Effector memory CD4-positive, alpha-beta T cell (primary cell): ENCODE results near the gene BAIAP2.

ENCODE experiments used
- DNase-seq, 3 donors: peaks; one replicate each; pipeline ENCODE4 v3.0.0-alpha.2; 2020
- H3K27ac ChIP-seq: 2 replicates; pipeline ENCODE4 v1.7.0; 2013; ENCODE audit warnings: mild to moderate bottlenecking, low read length, moderate library complexity; ENCODE audit not compliant: insufficient read depth, poor library complexity, severe bottlenecking
- H3K27me3 ChIP-seq: replicated peaks from 2 replicates; pipeline ENCODE4 v1.7.0; 2013; ENCODE audit warnings: mild to moderate bottlenecking, low read length; ENCODE audit not compliant: insufficient read depth, control insufficient read depth, poor library complexity, severe bottlenecking
- H3K36me3 ChIP-seq: 2 replicates; pipeline ENCODE4 v1.7.0; 2013; ENCODE audit warnings: mild to moderate bottlenecking, low read length, moderate library complexity; ENCODE audit not compliant: control insufficient read depth, insufficient read depth
- H3K4me1 ChIP-seq: 2 replicates; pipeline ENCODE4 v1.7.0; 2013; ENCODE audit warnings: low read length, mild to moderate bottlenecking; ENCODE audit not compliant: control insufficient read depth, insufficient read depth, poor library complexity, severe bottlenecking
- H3K4me3 ChIP-seq: 2 replicates; pipeline ENCODE4 v1.7.0; 2013; ENCODE audit warnings: low read length, low read depth, mild to moderate bottlenecking; ENCODE audit not compliant: insufficient read depth, poor library complexity, severe bottlenecking
- H3K9me3 ChIP-seq: 2 replicates; pipeline ENCODE4 v1.7.0; 2013; ENCODE audit warnings: mild to moderate bottlenecking, low read length, moderate library complexity; ENCODE audit not compliant: control insufficient read depth

Gene BAIAP2

DNA sequence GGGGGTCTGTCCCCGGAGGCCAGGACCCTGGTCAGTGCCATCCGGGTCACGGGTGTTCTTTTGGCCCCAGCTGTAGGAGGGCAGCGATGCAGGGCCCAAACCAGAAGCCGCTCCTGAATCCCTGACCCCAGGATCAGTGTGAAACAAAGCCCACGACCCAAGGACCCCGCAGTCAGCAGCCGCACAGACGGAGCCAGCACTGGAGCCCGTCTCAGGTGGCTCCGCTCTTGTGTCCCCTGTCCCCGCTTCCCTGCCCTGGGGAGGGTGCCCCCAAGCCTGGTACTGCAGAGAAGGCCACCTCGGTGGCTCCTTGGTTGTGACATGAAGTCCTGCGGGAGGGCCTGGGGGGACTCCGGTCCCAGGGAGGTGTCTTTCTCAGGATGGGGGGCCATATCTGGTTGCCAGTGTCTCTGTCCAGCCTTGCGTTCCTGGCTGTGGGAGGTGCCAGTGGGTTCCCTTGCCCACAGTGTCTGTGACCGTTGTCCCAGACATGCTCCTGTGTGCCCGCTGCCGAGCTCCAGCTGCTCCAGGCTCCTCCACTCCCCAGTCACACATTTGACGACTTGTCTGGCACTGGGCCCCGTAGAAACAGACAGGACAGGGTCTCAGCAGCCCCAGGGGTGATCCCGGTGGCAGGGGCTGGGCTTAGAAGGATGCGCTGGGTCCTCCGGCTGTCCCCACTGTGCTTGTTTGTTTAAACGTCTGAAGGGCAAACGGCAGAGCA is 33.6 kb downstream of the BAIAP2 start:
- Histone ChIP-seq H3K27me3 (no peaks in the 10 kb centered on the region), H3K4me3 (no peak overlapping the region), H3K4me1 (no peaks in the 10 kb centered on the region), H3K27ac (no peak overlapping the region), H3K9me3 (no peaks in the 10 kb centered on the region), H3K36me3 (no peaks in the 10 kb centered on the region)
- DNase-seq, result no peak

DNA sequence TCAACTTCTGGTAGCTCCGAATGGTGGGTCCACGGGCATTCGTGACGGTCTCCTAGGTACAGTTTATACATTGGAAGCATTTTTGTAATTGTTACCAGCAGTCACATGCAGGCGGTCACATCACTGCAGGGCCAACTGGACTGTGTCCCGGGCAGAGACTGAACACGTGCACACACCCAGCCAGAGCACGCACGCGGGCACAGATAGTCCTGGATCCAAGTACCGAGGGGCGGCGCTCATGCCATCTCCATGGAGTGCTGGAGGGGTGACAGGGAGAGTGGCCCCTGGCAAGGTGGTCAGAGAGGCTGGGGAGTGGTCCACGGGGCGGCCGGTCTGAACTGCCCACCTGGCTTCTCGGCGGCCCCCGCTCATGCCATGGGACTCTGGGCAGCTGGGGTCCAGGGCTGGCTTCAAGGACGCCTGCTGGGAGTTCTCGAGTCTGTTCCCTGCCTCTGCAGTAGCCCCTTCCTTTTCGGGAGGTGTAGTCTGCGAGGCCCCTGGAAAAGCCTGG is 34.2 kb downstream of the BAIAP2 start:
- Histone ChIP-seq H3K36me3 (no peaks in the 10 kb centered on the region), H3K4me3 (no peak overlapping the region), H3K4me1 (no peaks in the 10 kb centered on the region), H3K9me3 (no peaks in the 10 kb centered on the region), H3K27ac (no peak overlapping the region), H3K27me3 (no peaks in the 10 kb centered on the region)
- no peak for DNase-seq

DNA sequence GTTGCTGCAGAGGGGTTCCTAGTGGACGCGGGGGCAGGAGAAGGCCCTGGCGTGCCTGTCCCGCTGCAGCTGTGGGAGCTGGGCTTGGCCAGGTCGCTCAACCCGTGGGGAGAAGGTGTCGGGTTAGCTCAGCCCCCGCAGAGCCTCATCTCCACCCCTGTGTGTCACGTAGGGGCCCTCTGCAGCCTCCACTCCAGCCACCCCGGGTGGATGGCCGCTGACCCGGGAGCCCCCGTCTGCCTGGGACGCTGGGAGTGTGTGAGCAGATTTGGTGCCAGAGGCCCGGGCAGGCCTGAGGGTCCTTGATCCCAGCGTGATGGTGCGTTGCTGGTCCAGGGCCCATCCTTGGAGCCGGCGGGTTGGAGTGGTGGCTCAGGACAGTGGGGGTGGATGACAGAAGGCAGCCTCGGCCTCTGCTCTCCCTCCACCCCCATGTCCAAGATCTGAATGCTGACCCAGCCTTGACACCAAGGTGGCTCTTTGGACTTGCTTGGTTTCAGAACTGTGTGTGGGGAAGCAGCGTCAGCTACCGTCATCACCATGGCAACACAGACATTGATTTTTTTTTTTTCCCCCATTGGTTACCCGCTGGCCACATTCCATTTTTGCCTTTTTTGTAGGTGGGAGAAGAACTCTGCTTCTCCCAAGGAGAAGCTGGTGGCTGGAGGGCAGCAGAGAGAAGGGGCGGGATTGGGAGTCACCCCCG is 35.7 kb downstream of the BAIAP2 start:
- Histone ChIP-seq H3K4me1 (no peaks in the 10 kb centered on the region), H3K9me3 (no peaks in the 10 kb centered on the region), H3K27me3 (no peaks in the 10 kb centered on the region), H3K27ac (no peak overlapping the region), H3K36me3 (no peaks in the 10 kb centered on the region), H3K4me3 (no peak overlapping the region)
- DNase-seq, result no peak

DNA sequence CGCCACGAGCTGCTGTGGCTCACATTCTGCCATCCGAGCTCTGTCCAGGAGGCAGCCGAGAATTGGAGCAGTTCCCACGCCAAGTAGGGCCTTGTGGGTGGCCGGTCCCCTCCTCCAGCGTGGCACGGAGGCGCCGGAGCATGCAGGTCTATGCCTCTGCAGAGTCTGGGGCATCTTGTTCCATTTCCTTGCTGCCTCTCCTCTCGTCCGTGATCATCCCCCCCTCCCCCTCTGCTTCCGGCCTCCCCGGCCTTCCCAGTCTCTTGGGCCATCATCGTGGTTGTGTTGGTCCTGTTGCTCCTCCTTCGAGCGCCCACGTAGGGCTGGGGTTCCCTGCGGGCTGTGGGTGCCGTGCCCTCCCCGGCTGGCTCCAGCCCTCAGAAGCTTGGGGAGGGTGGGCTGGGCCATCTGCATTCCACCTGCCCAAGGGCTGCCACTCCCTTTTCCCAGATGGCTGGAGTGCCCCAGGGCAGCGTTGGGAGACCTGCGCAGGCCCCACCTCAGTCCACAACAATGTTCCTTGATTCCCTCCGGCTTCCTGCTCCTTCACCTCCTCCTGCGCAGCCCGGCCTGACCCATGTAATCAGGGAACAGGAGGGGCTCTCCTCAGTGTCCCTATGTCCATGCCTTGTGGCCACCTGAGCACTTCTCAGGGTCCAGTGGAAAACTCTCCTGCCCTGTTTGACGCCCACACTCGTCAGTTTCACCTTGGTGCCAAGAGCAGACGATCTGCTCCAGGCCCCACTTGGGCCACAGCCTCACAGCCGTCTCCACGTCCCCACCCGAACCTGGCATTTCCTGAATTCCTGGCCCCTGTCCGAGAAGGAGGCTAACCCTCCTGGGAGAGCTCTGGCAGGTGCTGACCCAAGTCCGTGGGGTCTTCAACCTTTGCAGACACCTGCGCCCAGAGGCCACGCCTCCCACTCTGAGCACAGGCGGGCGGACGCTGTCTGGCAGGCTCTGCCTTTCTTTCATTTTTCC is 37.1 kb downstream of the BAIAP2 start:
- no peaks in the 10 kb centered on the region for H3K9me3 ChIP-seq
- H3K27me3 ChIP-seq, result no peaks in the 10 kb centered on the region
- DNase-seq, result no peak
- H3K4me3 ChIP-seq, result no peak overlapping the region
- no peaks in the 10 kb centered on the region for H3K4me1 ChIP-seq
- H3K36me3 ChIP-seq, result no peaks in the 10 kb centered on the region
- H3K27ac ChIP-seq, result no peak overlapping the region

DNA sequence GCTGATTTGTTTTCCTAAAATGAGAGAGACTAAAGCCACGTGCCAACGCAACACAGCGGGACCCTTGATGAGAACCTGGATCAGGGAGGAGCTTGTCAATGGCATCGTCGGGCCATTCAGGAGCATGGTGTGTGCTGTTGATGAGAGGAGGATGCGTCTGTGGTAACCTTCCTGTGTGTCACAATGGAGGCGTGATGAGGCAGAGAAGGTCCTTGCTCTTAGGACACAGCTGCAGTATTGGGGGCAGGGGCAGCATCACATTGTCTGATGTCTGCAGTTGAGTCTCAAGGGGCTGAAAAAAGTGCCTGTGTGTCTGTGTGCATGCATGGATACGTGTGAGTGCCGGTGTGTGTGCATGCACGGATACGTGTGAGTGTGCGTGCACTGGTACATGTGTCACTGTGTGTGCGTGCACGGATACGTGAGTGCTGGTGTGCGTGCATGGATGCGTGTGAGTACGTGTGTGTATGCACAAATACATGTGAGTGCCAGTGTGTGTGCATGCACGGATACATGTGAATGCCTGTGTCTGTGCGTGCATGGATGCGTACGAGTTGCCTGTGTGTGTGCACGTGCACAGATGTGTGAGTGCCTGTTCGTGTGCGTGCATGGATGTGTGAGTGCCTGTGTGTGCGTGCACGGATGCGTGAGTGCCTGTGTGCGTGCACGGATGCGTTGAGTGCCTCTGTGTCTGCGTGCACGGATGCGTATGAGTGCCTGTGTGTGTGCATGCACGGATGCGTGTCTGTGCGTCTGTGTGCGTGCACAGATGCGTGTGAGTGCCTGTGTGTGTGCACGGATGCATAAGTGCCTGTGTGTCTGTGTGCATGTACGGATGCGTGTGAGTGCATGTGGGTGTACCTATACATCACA is 39.3 kb downstream of the BAIAP2 start:
- Histone ChIP-seq H3K36me3 (no peaks in the 10 kb centered on the region), H3K9me3 (no peaks in the 10 kb centered on the region), H3K27ac (no peak overlapping the region), H3K4me1 (no peaks in the 10 kb centered on the region), H3K4me3 (no peak overlapping the region), H3K27me3 (no peaks in the 10 kb centered on the region)
- no peak for DNase-seq

DNA sequence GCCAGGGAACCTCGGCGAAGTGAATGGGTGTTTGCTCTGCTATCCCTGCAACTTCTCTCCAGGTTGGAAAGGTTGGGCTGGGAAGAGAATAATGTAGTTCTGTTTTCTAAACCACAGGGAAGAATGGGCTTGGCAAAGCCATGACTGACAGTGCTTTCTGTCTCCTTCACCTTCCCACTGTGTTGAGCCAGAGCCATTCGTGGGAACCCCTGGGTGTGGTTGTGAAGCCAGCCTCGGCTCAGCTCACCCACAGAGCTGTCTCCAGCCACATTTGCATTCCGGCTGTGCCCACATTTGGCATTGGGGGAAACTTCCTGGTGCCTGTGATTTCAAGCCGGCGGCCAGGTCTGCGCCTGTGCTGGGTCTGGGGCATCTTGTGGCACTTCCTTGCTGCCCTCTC is 39.9 kb downstream of the BAIAP2 start:
- no peak overlapping the region for H3K4me3 ChIP-seq
- H3K27ac ChIP-seq, result no peak overlapping the region
- no peaks in the 10 kb centered on the region for H3K9me3 ChIP-seq
- H3K27me3 ChIP-seq, result no peaks in the 10 kb centered on the region
- no peaks in the 10 kb centered on the region for H3K4me1 ChIP-seq
- H3K36me3 ChIP-seq, result no peaks in the 10 kb centered on the region
- no peak for DNase-seq

DNA sequence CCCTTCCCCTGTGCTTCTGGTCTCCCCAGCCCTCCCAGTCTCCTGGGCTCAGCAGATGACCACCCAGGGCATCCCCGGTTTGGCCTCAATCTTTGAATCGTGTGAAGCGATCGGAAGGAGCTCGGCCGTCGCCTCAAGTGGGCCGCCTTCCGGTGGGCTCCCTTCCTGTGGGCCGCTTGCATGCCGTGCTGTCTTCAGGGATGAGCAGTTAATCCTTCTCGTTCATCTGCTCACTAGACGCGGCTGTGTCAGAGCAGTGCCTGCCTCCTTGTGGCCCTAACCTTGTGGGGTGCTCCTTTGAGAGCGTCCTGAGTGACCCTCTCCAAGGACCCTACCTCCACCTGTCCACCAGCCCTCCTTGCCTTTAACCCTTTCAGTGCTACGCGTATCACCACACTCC is 40.4 kb downstream of the BAIAP2 start:
- Histone ChIP-seq H3K4me3 (no peak overlapping the region), H3K4me1 (no peaks in the 10 kb centered on the region), H3K27ac (no peak overlapping the region), H3K36me3 (no peaks in the 10 kb centered on the region), H3K9me3 (no peaks in the 10 kb centered on the region), H3K27me3 (no peaks in the 10 kb centered on the region)
- DNase-seq, result no peak

DNA sequence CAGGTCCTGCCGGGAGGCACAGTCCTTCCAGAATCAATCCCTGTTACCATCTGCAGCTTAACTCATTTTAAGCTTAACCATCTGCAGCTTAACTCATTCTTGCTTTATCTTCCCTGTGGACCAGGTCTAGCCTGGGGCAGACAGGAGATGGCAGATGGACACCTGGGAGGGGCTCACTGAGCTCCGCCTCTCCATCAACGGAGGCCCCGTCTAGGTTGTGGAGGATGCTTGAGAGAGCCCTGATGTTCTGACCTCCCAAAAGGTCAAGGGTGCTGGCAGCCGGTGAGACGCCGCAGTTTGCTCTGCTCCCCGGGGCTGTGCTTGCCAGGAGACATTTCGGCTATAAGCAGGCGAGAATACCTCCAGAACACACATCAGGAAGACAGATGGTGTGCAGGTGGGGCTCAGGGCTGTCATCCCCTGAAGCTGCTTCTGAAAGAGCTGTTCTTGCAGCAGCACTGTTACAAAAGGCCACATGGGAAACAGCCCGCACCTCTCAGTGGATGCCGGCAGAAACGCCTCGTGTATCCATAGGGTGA is 41.3 kb downstream of the BAIAP2 start:
- H3K36me3 ChIP-seq, result no peaks in the 10 kb centered on the region
- no peak overlapping the region for H3K4me3 ChIP-seq
- no peaks in the 10 kb centered on the region for H3K27me3 ChIP-seq
- H3K9me3 ChIP-seq, result no peaks in the 10 kb centered on the region
- DNase-seq, result no peak
- H3K27ac ChIP-seq, result no peak overlapping the region
- no peaks in the 10 kb centered on the region for H3K4me1 ChIP-seq
